Kidney (tissue), 14 donors: ENCODE results near the gene COBL. TPM values are rescaled to one million over a fixed set of nuclear protein-coding genes. Genes with fewer than 3 reads are reported as not detected.

Experiments
- DNase-seq, 5 donors: peaks; one replicate each; pipeline ENCODE4 v3.0.0-alpha.2; 2013 to 2020
- FAIRE-seq: peaks from 2 replicates; lab custom pipeline; 2012; peaks lifted over from hg19 to GRCh38; lab: Jason Lieb, UNC
- H3K27ac ChIP-seq, 2 donors: one replicate each; pipeline ENCODE4 v1.7.0; 2013; ENCODE audit warnings: low read depth in 2 of 2, low read length in 2 of 2, inconsistent platforms in 1 of 2
- H3K27me3 ChIP-seq: one replicate; pipeline ENCODE4 v1.7.1; 2013; ENCODE audit warnings: low read length, inconsistent platforms; ENCODE audit not compliant: control insufficient read depth, insufficient read depth
- H3K36me3 ChIP-seq, 3 donors: one replicate each; pipeline versions ENCODE4 v1.7.0 to v1.7.1; 2013; ENCODE audit warnings: low read length in 3 of 3, control low read depth in 1 of 3, inconsistent platforms in 1 of 3; ENCODE audit not compliant: insufficient read depth in 3 of 3, control insufficient read depth in 2 of 3
- H3K4me1 ChIP-seq, 3 donors: one replicate each; pipeline versions ENCODE4 v1.7.0 to v1.7.1; 2013; ENCODE audit warnings: low read length in 3 of 3, inconsistent platforms in 1 of 3, low read depth in 1 of 3; ENCODE audit not compliant: control insufficient read depth in 2 of 3, insufficient read depth in 2 of 3
- H3K4me3 ChIP-seq, 3 donors: one replicate each; pipeline versions ENCODE4 v1.7.0 to v1.8.1; 2013; ENCODE audit warnings: low read length in 3 of 3, control low read depth in 1 of 3, inconsistent platforms in 1 of 3
- H3K9ac ChIP-seq, 3 donors: one replicate each; pipeline versions ENCODE4 v1.7.0 to v1.7.1; 2013; ENCODE audit warnings: low read length in 3 of 3, control low read depth in 1 of 3, inconsistent platforms in 1 of 3
- H3K9me3 ChIP-seq, 3 donors: one replicate each; pipeline versions ENCODE4 v1.7.0 to v1.7.1; 2013; ENCODE audit warnings: low read length in 3 of 3, control low read depth in 1 of 3, inconsistent platforms in 1 of 3; ENCODE audit not compliant: control insufficient read depth in 2 of 3, insufficient read depth in 1 of 3
- CTCF ChIP-seq: IDR thresholded peaks from 3 replicates; pipeline ENCODE4 v1.5.1; 2012; ENCODE audit warnings: mild to moderate bottlenecking, moderate library complexity, borderline replicate concordance; ENCODE audit not compliant: insufficient read depth; ENCODE audit errors: extremely low read depth
- intact Hi-C: fragments of 100-400 bp; cut with DNase I; formaldehyde crosslinking; loops from one replicate; pipeline ENCODE4 v1.11.1; 2022
- polyA plus RNA-seq: library from polyadenylated mRNA; stranded (reverse); fragments of 350-450 nt; fragmentation: Illumina TruSeq; extraction: RNeasy Lipid Tissue Mini Kit (QIAGEN cat#74804); gene quantifications from one replicate; pipeline ENCODE4 v1.2.3, GENCODE V29; 2014; ENCODE audit warnings: low read depth, low replicate concordance; ENCODE audit not compliant: insufficient read depth
- total RNA-seq: library from RNA; stranded (reverse); fragmentation: NEBNext Ultra II Directional; extraction: Animal tissue kit (Norgen Biotek cat#: 25700); gene quantifications from one replicate; pipeline ENCODE4 v1.2.1, GENCODE V29; 2021
- donor health status: control.
- donor health status: control.
- donor health status: control.
- donor health status: control.
- donor health status: control.
- donor health status: DM: yes; HTN: yes; CAD: no.
- donor health status: Normal renal cell carcinoma (clear cell type).

The COBL gene
- total and polyA plus RNA-seq, 2 donors from 2014 or later: 9.8 to 42.7 TPM

GRCh38 chr7:51317582-51317910, 937 bp upstream of the COBL start:
- peak overlapping the region in 2 of 3 donors; percentile 22 to 68 for H3K9ac ChIP-seq
- H3K9me3 ChIP-seq: no peaks in the 10 kb centered on the region
- FAIRE-seq: no peak
- intact Hi-C loops: no loop called here
- peak overlapping the region in 2 of 3 donors; percentile 71 for H3K4me3 ChIP-seq
- H3K4me1 ChIP-seq: peaks cover 0 to 15% (median 9%) of the 10 kb centered on the region in 3 donors
- H3K27me3 ChIP-seq: no peaks in the 10 kb centered on the region
- no peak for TF ChIP-seq CTCF
- H3K36me3 ChIP-seq: no peaks in the 10 kb centered on the region
- DNase-seq: no peak
- peak overlapping the region; percentile 48 to 69 for H3K27ac ChIP-seq

DNA sequence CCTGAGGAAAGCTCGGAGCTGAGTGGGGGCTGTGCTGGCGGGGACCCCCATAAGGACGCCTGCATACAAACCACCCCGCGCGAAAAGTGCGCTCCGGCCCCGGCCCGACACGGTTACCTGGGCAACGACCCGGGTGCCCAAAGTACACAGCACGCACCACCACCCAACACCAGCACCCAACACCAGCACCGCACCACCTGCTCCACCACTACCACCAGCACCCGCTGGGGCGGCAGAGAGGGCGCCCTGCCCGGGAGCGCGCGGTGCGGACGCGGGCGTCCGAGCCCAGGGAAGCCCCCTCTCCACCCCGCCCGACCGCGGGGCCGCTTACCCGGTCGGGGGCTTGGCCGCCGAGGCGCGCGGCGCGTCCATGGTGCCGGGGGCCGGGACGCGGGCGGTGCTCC, 345 bp downstream of the COBL start:
- Histone ChIP-seq H3K9me3 (no peaks in the 10 kb centered on the region), H3K27me3 (no peaks in the 10 kb centered on the region), H3K27ac (peak overlapping the region; percentile 76 to 86), H3K4me1 (peaks cover 0 to 18% (median 9%) of the 10 kb centered on the region in 3 donors), H3K9ac (peak overlapping the region in 2 of 3 donors; percentile 29 to 83), H3K4me3 (peak overlapping the region; percentile 53 to 83 (median 82)), H3K36me3 (no peaks in the 10 kb centered on the region)
- DNase-seq (peak in 4 of 5 donors; percentile 51 to 86 (median 70)), FAIRE-seq (no peak)
- intact Hi-C loops: no loop called here
- TF ChIP-seq CTCF: no peak

- no peaks in the 10 kb centered on the region for H3K36me3 ChIP-seq
- FAIRE-seq (no peak), DNase-seq (peak; percentile 73 to 85 (median 82))
- peaks cover 0 to 18% (median 9%) of the 10 kb centered on the region in 3 donors for H3K4me1 ChIP-seq
- H3K4me3 ChIP-seq: peak overlapping the region; percentile 53 to 83 (median 82)
- no peak for TF ChIP-seq CTCF
- H3K27ac ChIP-seq: peak overlapping the region; percentile 76 to 86
- H3K9ac ChIP-seq: peak overlapping the region in 2 of 3 donors; percentile 29 to 83
- intact Hi-C loops: no loop called here
- no peaks in the 10 kb centered on the region for H3K9me3 ChIP-seq
- H3K27me3 ChIP-seq: no peaks in the 10 kb centered on the region
These were observed 982 bp downstream of the COBL start for GRCh38 chr7:51315393-51316261.
